ENCODE measurements around the gene PKP4. TPM values are rescaled to one million over a fixed set of nuclear protein-coding genes. Genes with fewer than 3 reads are reported as not detected.
"Not testable (repeated sequence)": the region's sequence is repeated elsewhere in the genome, so short reads cannot be mapped to it uniquely, and the experiment has no call there.

The PKP4 gene
- 10 to 100 TPM; 24.2 to 25.7 TPM for total RNA-seq
- polyA plus RNA-seq: 1 to 10 TPM in 2 of 3 donors, under 1 TPM in 1; 0.34 to 1.5 (median 1.2) TPM
- total RNA-seq: 11.1 to 38.1 (median 27.3) reads per million in 6 experiments

- no peaks in the 10 kb centered on the region for H3K36me3 Mint-ChIP-seq
- peaks cover 0 to 11% (median 0%) of the 10 kb centered on the region in 5 donors for H3K27me3 Mint-ChIP-seq
- DNase-seq (peak; percentile 77 to 96 (median 90)), ATAC-seq (peak; percentile 86 to 91)
- peaks cover 11 to 26% (median 17%) of the 10 kb centered on the region in 4 donors for H3K4me1 Mint-ChIP-seq
- POLR2A ChIA-PET: interaction anchor here (0.7 to 1.6 kb wide), 2 partner anchors 17 to 20 kb away, joined by 5 read pairs; no protein-coding TSS in a partner anchor
- peak within 1 kb of the TSS; percentile 90 to 98 (median 95) for H3K4me3 Mint-ChIP-seq
- H3K27ac Mint-ChIP-seq: peak within 1 kb of the TSS; percentile 42 to 94 (median 88)
- no peaks in the 10 kb centered on the region for H3K9me3 Mint-ChIP-seq
Observed at GRCh38 chr2:158456309-158457066, at the start of gene PKP4, which contains the start of gene CCDC148. Gene PKP4 (plus strand): TSS chr2:158456952. CDS start chr2:158533185, 76,233 bp downstream. Gene CCDC148 (minus strand): TSS chr2:158456753. CDS start chr2:158456439, 314 bp downstream.

- DNase-seq (no peak), ATAC-seq (no peak)
- Mint-ChIP-seq H3K36me3 (peaks cover 0 to 24% (median 0%) of the 10 kb centered on the region in 3 donors), H3K4me1 (no peaks in the 10 kb centered on the region), H3K9me3 (peaks cover 6 to 31% (median 21%) of the 10 kb centered on the region in 9 donors), H3K27ac (no peak overlapping the region), H3K27me3 (peaks cover 4 to 13% (median 7%) of the 10 kb centered on the region in 5 donors), H3K4me3 (no peak overlapping the region)
- POLR2A ChIA-PET: no interaction called here
Observed at GRCh38 chr2:158407031-158407430, 49.7 kb upstream of the PKP4 start.

- ATAC-seq: no peak
- Mint-ChIP-seq H3K4me3 (no peak overlapping the region), H3K27ac (no peak overlapping the region), H3K4me1 (no peaks in the 10 kb centered on the region), H3K36me3 (peaks cover 0 to 33% (median 0%) of the 10 kb centered on the region in 3 donors), H3K9me3 (peaks cover 6 to 42% (median 25%) of the 10 kb centered on the region in 9 donors), H3K27me3 (peaks cover 3 to 13% (median 9%) of the 10 kb centered on the region in 5 donors)
- POLR2A ChIA-PET: no interaction called here
- DNase-seq: no peak
Observed at GRCh38 chr2:158410132-158410531, 46.6 kb upstream of the PKP4 start.

- ATAC-seq: no peak
- H3K36me3 Mint-ChIP-seq: peaks cover 0 to 46% (median 3%) of the 10 kb centered on the region in 3 donors
- POLR2A ChIA-PET: no interaction called here
- peaks cover 13 to 57% (median 38%) of the 10 kb centered on the region in 9 donors for H3K9me3 Mint-ChIP-seq
- H3K4me3 Mint-ChIP-seq: no peak overlapping the region
- H3K4me1 Mint-ChIP-seq: no peaks in the 10 kb centered on the region
- DNase-seq: no peak
- H3K27ac Mint-ChIP-seq: no peak overlapping the region
- H3K27me3 Mint-ChIP-seq: peaks cover 6 to 15% (median 11%) of the 10 kb centered on the region in 5 donors
Observed at GRCh38 chr2:158411748-158412147, 45.0 kb upstream of the PKP4 start.

- Mint-ChIP-seq H3K4me3 (no peak overlapping the region), H3K4me1 (no peaks in the 10 kb centered on the region), H3K27ac (no peak overlapping the region), H3K27me3 (peaks cover 2 to 15% (median 9%) of the 10 kb centered on the region in 5 donors), H3K9me3 (peaks cover 13 to 58% (median 39%) of the 10 kb centered on the region in 9 donors), H3K36me3 (peaks cover 0 to 47% (median 3%) of the 10 kb centered on the region in 3 donors)
- POLR2A ChIA-PET: no interaction called here
- no peak for DNase-seq
- no peak for ATAC-seq
Observed at GRCh38 chr2:158412206-158412605, 44.5 kb upstream of the PKP4 start.

GRCh38 chr2:158413581-158413980 lies 43.2 kb upstream of the PKP4 start:
- no peak for ATAC-seq
- Mint-ChIP-seq H3K9me3 (peaks cover 13 to 63% (median 41%) of the 10 kb centered on the region in 9 donors), H3K36me3 (peaks cover 0 to 47% (median 3%) of the 10 kb centered on the region in 3 donors), H3K4me1 (no peaks in the 10 kb centered on the region), H3K27me3 (peaks cover 9 to 19% (median 12%) of the 10 kb centered on the region in 5 donors), H3K27ac (no peak overlapping the region), H3K4me3 (no peak overlapping the region)
- POLR2A ChIA-PET: no interaction called here
- DNase-seq: no peak

GRCh38 chr2:158414538-158414937 lies 42.2 kb upstream of the PKP4 start:
- Mint-ChIP-seq H3K27ac (no peak overlapping the region), H3K4me3 (no peak overlapping the region), H3K9me3 (peaks cover 13 to 57% (median 36%) of the 10 kb centered on the region in 9 donors), H3K4me1 (no peaks in the 10 kb centered on the region), H3K27me3 (peaks cover 11 to 19% (median 15%) of the 10 kb centered on the region in 5 donors), H3K36me3 (peaks cover 0 to 44% (median 3%) of the 10 kb centered on the region in 3 donors)
- no peak for DNase-seq
- POLR2A ChIA-PET: no interaction called here
- ATAC-seq: no peak

GRCh38 chr2:158432117-158432516 lies 24.6 kb upstream of the PKP4 start:
- no peak for ATAC-seq
- peaks cover 7 to 13% (median 9%) of the 10 kb centered on the region in 5 donors for H3K27me3 Mint-ChIP-seq
- H3K36me3 Mint-ChIP-seq: peaks cover 0 to 26% (median 4%) of the 10 kb centered on the region in 3 donors
- H3K27ac Mint-ChIP-seq: no peak overlapping the region
- no peak for DNase-seq
- no peaks in the 10 kb centered on the region for H3K4me1 Mint-ChIP-seq
- peaks cover 7 to 64% (median 22%) of the 10 kb centered on the region in 9 donors for H3K9me3 Mint-ChIP-seq
- POLR2A ChIA-PET: no interaction called here
- H3K4me3 Mint-ChIP-seq: no peak overlapping the region

GRCh38 chr2:158433716-158434115 lies 23.0 kb upstream of the PKP4 start:
- Mint-ChIP-seq H3K9me3 (peaks cover under 1 to 62% (median 22%) of the 10 kb centered on the region in 9 donors), H3K36me3 (peaks cover 0 to 18% (median 8%) of the 10 kb centered on the region in 3 donors)
- POLR2A ChIA-PET, H3K4me3 Mint-ChIP-seq, H3K27me3 Mint-ChIP-seq, H3K27ac Mint-ChIP-seq, DNase-seq, ATAC-seq, H3K4me1 Mint-ChIP-seq: not testable (repeated sequence)

GRCh38 chr2:158439062-158439461 lies 17.7 kb upstream of the PKP4 start:
- POLR2A ChIA-PET, ATAC-seq, H3K27me3 Mint-ChIP-seq, H3K36me3 Mint-ChIP-seq, H3K4me1 Mint-ChIP-seq, H3K27ac Mint-ChIP-seq, H3K4me3 Mint-ChIP-seq, DNase-seq: not testable (repeated sequence)
- H3K9me3 Mint-ChIP-seq: peaks cover 0 to 37% (median 4%) of the 10 kb centered on the region in 9 donors

- POLR2A ChIA-PET: no interaction called here
- Mint-ChIP-seq H3K36me3 (no peaks in the 10 kb centered on the region), H3K9me3 (peaks cover 0 to 13% (median 0%) of the 10 kb centered on the region in 9 donors), H3K27me3 (peaks cover 0 to 2% (median 0%) of the 10 kb centered on the region in 5 donors), H3K4me1 (no peaks in the 10 kb centered on the region), H3K27ac (no peak overlapping the region), H3K4me3 (no peak overlapping the region)
- no peak for ATAC-seq
- no peak for DNase-seq
Observed at GRCh38 chr2:158443606-158444005, 13.1 kb upstream of the PKP4 start.

- peaks cover 11 to 26% (median 17%) of the 10 kb centered on the region in 4 donors for H3K4me1 Mint-ChIP-seq
- H3K27me3 Mint-ChIP-seq: peaks cover 0 to 11% (median 0%) of the 10 kb centered on the region in 5 donors
- no peaks in the 10 kb centered on the region for H3K9me3 Mint-ChIP-seq
- H3K4me3 Mint-ChIP-seq: peak overlapping the region; percentile 90 to 98 (median 95)
- ATAC-seq (peak; percentile 25 to 38), DNase-seq (peak in 9 of 10 donors; percentile 21 to 67 (median 46))
- H3K27ac Mint-ChIP-seq: peak overlapping the region; percentile 31 to 94 (median 88)
- POLR2A ChIA-PET: interaction anchor here (0.6 to 1.6 kb wide), 3 partner anchors 16 to 1133 kb away, joined by 4 to 5 read pairs (median 5); no protein-coding TSS in a partner anchor
- H3K36me3 Mint-ChIP-seq: no peaks in the 10 kb centered on the region
Observed at GRCh38 chr2:158457092-158457825, 507 bp downstream of the PKP4 start.
